ENCODE data around the gene RHOT2. TPM values are rescaled to one million over a fixed set of nuclear protein-coding genes. Genes with fewer than 3 reads are reported as not detected.
A peak's percentile ranks its signal among the peaks of the same experiment; 100 is the strongest.

Gene RHOT2
- total and polyA plus RNA-seq, 12 donors = 34.7 to 462 (median 89.2) TPM

DNA sequence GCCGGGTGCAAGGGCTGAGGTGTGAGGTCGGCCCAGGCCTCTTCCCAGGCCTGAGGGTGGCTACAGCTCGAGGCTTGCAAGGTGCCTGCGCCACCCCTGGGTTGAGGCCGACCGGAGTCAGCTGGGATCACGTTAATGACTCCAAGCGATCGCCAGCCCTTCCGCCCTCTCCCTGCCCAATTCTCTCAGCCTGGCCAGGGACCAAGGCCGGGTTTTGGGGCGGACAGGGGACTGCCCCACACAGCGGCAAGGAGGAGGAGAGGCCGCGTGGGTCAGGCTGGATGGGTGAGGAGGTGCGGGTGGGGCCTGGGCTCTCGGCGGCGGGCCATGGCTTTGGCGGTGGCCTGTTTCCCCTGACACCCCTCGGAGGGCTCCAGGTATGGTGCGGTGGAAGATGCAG is 25.4 kb downstream of the RHOT2 start:
- intact Hi-C loops (cut with DNase I) = no loop called here
- 34 to 47% (median 38%) methylated on average over 2 to 22 of the region's 22 CpGs for WGBS, 4 donors
- no peak overlapping the region for H3K4me3 ChIP-seq
- no peak for DNase-seq
- no peaks in the 10 kb centered on the region for H3K9me3 ChIP-seq (replicated peaks in 1 of 3)
- peaks cover 0 to 21% of the 10 kb centered on the region in 2 donors for H3K4me1 ChIP-seq (replicated peaks in 1 of 2)
- peaks cover 24% of the 10 kb centered on the region for H3K27me3 ChIP-seq
- TF ChIP-seq POLR2A (IDR thresholded peaks at IDR 0.05) = no peak
- TF ChIP-seq, protein P1, sequence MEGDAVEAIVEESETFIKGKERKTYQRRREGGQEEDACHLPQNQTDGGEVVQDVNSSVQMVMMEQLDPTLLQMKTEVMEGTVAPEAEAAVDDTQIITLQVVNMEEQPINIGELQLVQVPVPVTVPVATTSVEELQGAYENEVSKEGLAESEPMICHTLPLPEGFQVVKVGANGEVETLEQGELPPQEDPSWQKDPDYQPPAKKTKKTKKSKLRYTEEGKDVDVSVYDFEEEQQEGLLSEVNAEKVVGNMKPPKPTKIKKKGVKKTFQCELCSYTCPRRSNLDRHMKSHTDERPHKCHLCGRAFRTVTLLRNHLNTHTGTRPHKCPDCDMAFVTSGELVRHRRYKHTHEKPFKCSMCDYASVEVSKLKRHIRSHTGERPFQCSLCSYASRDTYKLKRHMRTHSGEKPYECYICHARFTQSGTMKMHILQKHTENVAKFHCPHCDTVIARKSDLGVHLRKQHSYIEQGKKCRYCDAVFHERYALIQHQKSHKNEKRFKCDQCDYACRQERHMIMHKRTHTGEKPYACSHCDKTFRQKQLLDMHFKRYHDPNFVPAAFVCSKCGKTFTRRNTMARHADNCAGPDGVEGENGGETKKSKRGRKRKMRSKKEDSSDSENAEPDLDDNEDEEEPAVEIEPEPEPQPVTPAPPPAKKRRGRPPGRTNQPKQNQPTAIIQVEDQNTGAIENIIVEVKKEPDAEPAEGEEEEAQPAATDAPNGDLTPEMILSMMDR (IDR thresholded peaks at IDR 0.05) = no peak
- H3K27ac ChIP-seq = no peak overlapping the region
- H3K36me3 ChIP-seq (replicated peaks in 1 of 2) = no peaks in the 10 kb centered on the region

DNA sequence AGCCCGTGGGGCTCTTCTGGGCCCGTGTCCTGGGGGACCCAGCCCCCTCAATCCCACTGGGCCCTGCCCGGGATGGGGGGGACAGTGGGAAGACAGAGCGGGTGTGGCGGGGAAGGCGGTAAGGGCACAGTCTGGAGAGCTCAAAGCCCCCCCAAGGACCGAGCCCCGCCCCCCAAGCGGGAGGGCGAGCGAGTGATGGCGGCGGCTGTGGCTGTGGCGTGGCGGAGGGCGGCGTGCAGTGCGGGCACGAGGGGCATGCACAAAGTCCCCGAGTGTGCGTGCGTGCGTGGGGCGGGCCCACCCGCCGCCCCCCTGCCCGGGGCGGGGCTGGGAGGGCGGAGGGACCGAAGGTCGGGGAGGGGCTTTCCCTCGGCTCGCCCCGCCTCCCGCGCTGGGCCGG is 25.8 kb downstream of the RHOT2 start:
- Histone ChIP-seq H3K36me3 (replicated peaks in 1 of 2) (no peaks in the 10 kb centered on the region), H3K9me3 (replicated peaks in 1 of 3) (no peaks in the 10 kb centered on the region), H3K27ac (no peak overlapping the region), H3K27me3 (peaks cover 27% of the 10 kb centered on the region), H3K4me3 (no peak overlapping the region), H3K4me1 (replicated peaks in 1 of 2) (peaks cover 0 to 19% of the 10 kb centered on the region in 2 donors)
- no peak for TF ChIP-seq POLR2A (IDR thresholded peaks at IDR 0.05)
- TF ChIP-seq, protein P1 (IDR thresholded peaks at IDR 0.05) = no peak
- WGBS, 4 donors = 3 to 33% (median 14%) methylated on average over 1 to 37 of the region's 37 CpGs
- intact Hi-C loops (cut with DNase I) = no loop called here
- DNase-seq = no peak

DNA sequence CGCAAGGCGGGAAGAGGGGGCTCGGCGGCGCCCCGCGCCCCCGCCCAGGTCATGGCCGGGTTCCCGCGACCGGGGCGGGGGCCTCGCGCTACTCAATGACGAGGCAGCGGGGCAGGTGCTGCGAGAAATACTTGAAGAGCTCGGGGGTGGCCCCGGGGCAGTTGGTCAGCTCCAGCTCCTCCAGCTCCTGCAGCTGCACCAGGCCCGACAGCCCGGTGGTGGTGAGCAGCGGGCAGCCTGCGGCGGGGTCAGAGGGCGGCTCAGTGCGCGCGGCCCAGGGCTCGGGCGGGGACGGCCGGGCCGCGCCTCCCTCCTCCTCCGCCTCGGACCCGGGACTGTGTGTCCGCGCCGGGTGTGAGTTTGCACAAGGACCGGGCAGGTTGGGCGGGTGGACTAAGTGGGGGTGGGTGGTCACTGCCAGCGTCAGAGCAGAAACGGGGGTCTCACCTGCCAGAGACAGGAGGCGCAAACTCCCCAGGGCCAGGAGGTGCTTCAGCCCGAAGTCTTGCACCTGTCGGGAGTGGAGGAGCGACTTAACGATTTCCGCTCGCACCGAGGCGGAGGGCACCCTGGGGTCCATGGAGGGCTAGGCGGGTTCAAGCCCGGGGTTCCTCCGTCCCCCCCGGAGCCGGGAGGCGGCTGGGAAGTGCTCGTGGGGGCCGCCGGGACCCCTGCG is 26.4 kb downstream of the RHOT2 start:
- DNase-seq = no peak
- Histone ChIP-seq H3K36me3 (replicated peaks in 1 of 2) (no peaks in the 10 kb centered on the region), H3K4me1 (replicated peaks in 1 of 2) (peaks cover 0 to 14% of the 10 kb centered on the region in 2 donors), H3K9me3 (replicated peaks in 1 of 3) (no peaks in the 10 kb centered on the region), H3K27ac (no peak overlapping the region), H3K4me3 (peak overlapping the region in 1 of 4 donors; percentile 41), H3K27me3 (peaks cover 27% of the 10 kb centered on the region)
- WGBS, 4 donors = 4 to 8% (median 5%) methylated on average over 6 to 64 of the region's 64 CpGs
- no peak for TF ChIP-seq POLR2A (IDR thresholded peaks at IDR 0.05)
- TF ChIP-seq, protein P1 (IDR thresholded peaks at IDR 0.05) = no peak
- intact Hi-C loops (cut with DNase I) = no loop called here

DNA sequence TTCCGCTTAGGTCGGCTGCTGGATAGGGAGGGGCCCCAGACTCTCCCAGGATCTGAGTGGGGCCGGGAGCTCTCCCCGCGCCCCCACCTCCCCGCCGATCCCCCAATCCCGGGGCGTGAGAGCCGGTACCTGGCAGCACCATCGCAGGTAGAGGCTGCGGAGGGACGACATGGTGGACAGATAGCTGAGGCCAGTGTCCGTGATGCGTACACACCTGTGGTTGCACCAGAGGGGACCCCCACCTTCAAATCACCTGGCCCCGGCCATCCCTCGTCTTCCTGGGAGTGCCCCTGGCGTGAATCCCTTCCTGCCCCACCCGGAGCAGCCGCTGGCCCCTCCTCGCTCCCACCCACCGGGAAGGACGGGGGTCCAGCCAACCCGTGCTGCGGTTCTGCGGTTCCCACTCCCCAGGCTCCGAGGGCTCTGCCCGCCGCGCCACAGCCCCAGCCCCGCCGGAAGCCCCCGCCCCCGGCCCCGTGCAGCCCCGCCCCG is 27.0 kb downstream of the RHOT2 start:
- TF ChIP-seq, protein P1 (IDR thresholded peaks at IDR 0.05) = no peak
- TF ChIP-seq POLR2A (IDR thresholded peaks at IDR 0.05) = no peak
- Histone ChIP-seq H3K4me3 (peak overlapping the region in 1 of 4 donors; percentile 41), H3K27ac (peak overlapping the region in 1 of 5 donors; percentile 52), H3K4me1 (replicated peaks in 1 of 2) (peaks cover 0 to 8% of the 10 kb centered on the region in 2 donors), H3K9me3 (replicated peaks in 1 of 3) (no peaks in the 10 kb centered on the region), H3K36me3 (replicated peaks in 1 of 2) (no peaks in the 10 kb centered on the region), H3K27me3 (peaks cover 29% of the 10 kb centered on the region)
- intact Hi-C loops (cut with DNase I) = no loop called here
- DNase-seq = no peak
- 0 to 5% (median 3%) methylated on average over 5 to 37 of the region's 37 CpGs; no CpG with 5 or more reads in 1 of the 4 donors for WGBS, 4 donors

All from adrenal gland (tissue), 12 donors.